Measurements from ENCODE around the gene KHDRBS2.

GRCh38 chr6:61959196-61959595 lies 326.8 kb downstream of the KHDRBS2 start:
- TF ChIP-seq EP300 (IDR thresholded peaks at IDR 0.05) (no peak), POLR2A (IDR thresholded peaks at IDR 0.05) (no peak), CTCF (IDR thresholded peaks at IDR 0.05) (no peak)
